ENCODE measurements around the gene RPS6KA2. TPM values are rescaled to one million over a fixed set of nuclear protein-coding genes. Genes with fewer than 3 reads are reported as not detected.

Gene RPS6KA2
- total and polyA plus RNA-seq, 2 experiments from 2014 or later = 12.5 to 25.3 TPM

- no peak for ATAC-seq
- Histone ChIP-seq H3K27me3 (ENCODE audit: insufficient read depth) (no peaks in the 10 kb centered on the region), H3F3A (replicated peaks; ENCODE audit: low read depth) (peaks cover 11% of the 10 kb centered on the region; the same call in 1 of the 2 replicates), H3K79me2 (replicated peaks; ENCODE audit: insufficient read depth) (no peaks in the 10 kb centered on the region), H3K36me3 (ENCODE audit: insufficient read depth) (no peaks in the 10 kb centered on the region), H3K9me2 (ENCODE audit: insufficient read depth) (0 out of 2 replicates have a peak, but pooled peaks cover 4% of the 10 kb centered on the region), H2AFZ (no peak overlapping the region), H3K4me3 (no peak overlapping the region), H3K4me1 (ENCODE audit: insufficient read depth) (peaks cover 6% of the 10 kb centered on the region; the same call in 1 of the 2 replicates), H3K27ac (ENCODE audit: low read depth) (no peak overlapping the region), H4K20me1 (replicated peaks; ENCODE audit: insufficient read depth) (no peaks in the 10 kb centered on the region; the same call in none of the 2 replicates), H3K4me2 (no peak overlapping the region)
- no peak for DNase-seq (ENCODE audit: low spot score)
- no peaks in the 10 kb centered on the region for H3K36me3 Mint-ChIP-seq (ENCODE audit: low read depth)
- H3K27me3 Mint-ChIP-seq (ENCODE audit: insufficient read depth, low read depth, poor library complexity) = peaks cover 8% of the 10 kb centered on the region
- TF ChIP-seq CREB1 (CRISPR knock-in tag; IDR thresholded peaks at IDR 0.05; ENCODE audit: low read depth) (no peak), EZH2phosphoT487 (IDR thresholded peaks at IDR 0.05; ENCODE audit: unreplicated experiment) (no peak), JUNB (IDR thresholded peaks at IDR 0.05; ENCODE audit: unreplicated experiment) (no peak), CTCF (conservative IDR thresholded peaks at IDR 0.05; ENCODE audit: low read depth in 2 of 2) (no peak), ZNF331 (CRISPR knock-in tag; IDR thresholded peaks at IDR 0.05; ENCODE audit: low read depth) (no peak), POLR2AphosphoS5 (IDR thresholded peaks at IDR 0.05; ENCODE audit: low read depth) (no peak)
- no peaks in the 10 kb centered on the region for H3K9me3 Mint-ChIP-seq
- no peak overlapping the region for H3K27ac Mint-ChIP-seq
- peaks cover 17% of the 10 kb centered on the region for H3K4me1 Mint-ChIP-seq
- H3K4me3 Mint-ChIP-seq = no peak overlapping the region
Measured at GRCh38 chr6:166643891-166644590, 17.0 kb upstream of the RPS6KA2 start.

- Histone ChIP-seq H3K27me3 (ENCODE audit: insufficient read depth) (no peaks in the 10 kb centered on the region), H3K36me3 (ENCODE audit: insufficient read depth) (no peaks in the 10 kb centered on the region), H3K4me2 (no peak overlapping the region), H3F3A (replicated peaks; ENCODE audit: low read depth) (peaks cover 4% of the 10 kb centered on the region; the same call in 1 of the 2 replicates), H3K4me3 (no peak overlapping the region), H3K4me1 (ENCODE audit: insufficient read depth) (peaks cover 6% of the 10 kb centered on the region; the same call in 1 of the 2 replicates), H3K9me2 (ENCODE audit: insufficient read depth) (no peaks in the 10 kb centered on the region), H3K27ac (ENCODE audit: low read depth) (no peak overlapping the region), H4K20me1 (replicated peaks; ENCODE audit: insufficient read depth) (no peaks in the 10 kb centered on the region; the same call in none of the 2 replicates), H2AFZ (no peak overlapping the region), H3K79me2 (replicated peaks; ENCODE audit: insufficient read depth) (no peaks in the 10 kb centered on the region)
- H3K27me3 Mint-ChIP-seq (ENCODE audit: insufficient read depth, low read depth, poor library complexity) = peaks cover 8% of the 10 kb centered on the region
- H3K27ac Mint-ChIP-seq = no peak overlapping the region
- H3K4me1 Mint-ChIP-seq = peaks cover 17% of the 10 kb centered on the region
- DNase-seq (ENCODE audit: low spot score) (no peak), ATAC-seq (no peak)
- H3K9me3 Mint-ChIP-seq = no peaks in the 10 kb centered on the region
- H3K4me3 Mint-ChIP-seq = no peak overlapping the region
- H3K36me3 Mint-ChIP-seq (ENCODE audit: low read depth) = no peaks in the 10 kb centered on the region
- TF ChIP-seq POLR2AphosphoS5 (IDR thresholded peaks at IDR 0.05; ENCODE audit: low read depth) = no peak
Measured at GRCh38 chr6:166642646-166643045, 15.6 kb upstream of the RPS6KA2 start.

- no peak overlapping the region for H3K4me2 ChIP-seq
- ATAC-seq = peak; percentile 87
- TF ChIP-seq ZNF462 (CRISPR knock-in tag; IDR thresholded peaks at IDR 0.05) = no peak
Measured at GRCh38 chr6:166640342-166641043, 13.4 kb upstream of the RPS6KA2 start.

More at GRCh38 chr6:166640342-166641043, 13.4 kb upstream of the RPS6KA2 start:
- no peaks in the 10 kb centered on the region for H3K36me3 Mint-ChIP-seq (ENCODE audit: low read depth)
- Histone ChIP-seq H4K20me1 (replicated peaks; ENCODE audit: insufficient read depth) (no peaks in the 10 kb centered on the region; the same call in 1 of the 2 replicates), H3K27ac (ENCODE audit: low read depth) (no peak overlapping the region), H2AFZ (no peak overlapping the region), H3F3A (replicated peaks; ENCODE audit: low read depth) (no peaks in the 10 kb centered on the region), H3K4me1 (ENCODE audit: insufficient read depth) (peaks cover 2% of the 10 kb centered on the region; the same call in 1 of the 2 replicates), H3K79me2 (replicated peaks; ENCODE audit: insufficient read depth) (no peaks in the 10 kb centered on the region), H3K36me3 (ENCODE audit: insufficient read depth) (no peaks in the 10 kb centered on the region), H3K4me3 (no peak overlapping the region), H3K9me2 (ENCODE audit: insufficient read depth) (no peaks in the 10 kb centered on the region), H3K27me3 (ENCODE audit: insufficient read depth) (no peaks in the 10 kb centered on the region)
- no peak overlapping the region for H3K27ac Mint-ChIP-seq
- no peaks in the 10 kb centered on the region for H3K9me3 Mint-ChIP-seq
- H3K4me1 Mint-ChIP-seq = peaks cover 19% of the 10 kb centered on the region
- H3K27me3 Mint-ChIP-seq (ENCODE audit: insufficient read depth, low read depth, poor library complexity) = peaks cover 8% of the 10 kb centered on the region
- no peak overlapping the region for H3K4me3 Mint-ChIP-seq
- peak; percentile 47 for DNase-seq (ENCODE audit: low spot score)
